OCI-LY3 (cell line): ENCODE data around the gene OR2W1.

ENCODE experiments used
- EZH2phosphoT487 ChIP-seq: fragments of 200-600 bp; shearing (Covaris generic); IDR thresholded peaks from 2 replicates; pipeline ENCODE4 v1.6.1; 2018; ENCODE audit warnings: antibody characterized with exemption, mixed run types, low read depth
- TF ChIP-seq, protein P1 (sequence below): fragments of 200-600, 300-600 bp; sonication (generic); IDR thresholded peaks from 2 replicates; pipeline ENCODE4 v1.5.1; 2014; ENCODE audit warnings: antibody characterized with exemption, low read length, low read depth

GRCh38 chr6:29082457-29082856 lies 37.5 kb upstream of the OR2W1 start:
- TF ChIP-seq, protein P1, sequence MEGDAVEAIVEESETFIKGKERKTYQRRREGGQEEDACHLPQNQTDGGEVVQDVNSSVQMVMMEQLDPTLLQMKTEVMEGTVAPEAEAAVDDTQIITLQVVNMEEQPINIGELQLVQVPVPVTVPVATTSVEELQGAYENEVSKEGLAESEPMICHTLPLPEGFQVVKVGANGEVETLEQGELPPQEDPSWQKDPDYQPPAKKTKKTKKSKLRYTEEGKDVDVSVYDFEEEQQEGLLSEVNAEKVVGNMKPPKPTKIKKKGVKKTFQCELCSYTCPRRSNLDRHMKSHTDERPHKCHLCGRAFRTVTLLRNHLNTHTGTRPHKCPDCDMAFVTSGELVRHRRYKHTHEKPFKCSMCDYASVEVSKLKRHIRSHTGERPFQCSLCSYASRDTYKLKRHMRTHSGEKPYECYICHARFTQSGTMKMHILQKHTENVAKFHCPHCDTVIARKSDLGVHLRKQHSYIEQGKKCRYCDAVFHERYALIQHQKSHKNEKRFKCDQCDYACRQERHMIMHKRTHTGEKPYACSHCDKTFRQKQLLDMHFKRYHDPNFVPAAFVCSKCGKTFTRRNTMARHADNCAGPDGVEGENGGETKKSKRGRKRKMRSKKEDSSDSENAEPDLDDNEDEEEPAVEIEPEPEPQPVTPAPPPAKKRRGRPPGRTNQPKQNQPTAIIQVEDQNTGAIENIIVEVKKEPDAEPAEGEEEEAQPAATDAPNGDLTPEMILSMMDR, result no peak
- TF ChIP-seq EZH2phosphoT487, result no peak
